GM13976 (cell line): ENCODE measurements around the gene MRPL57.
"Not testable (repeated sequence)": the region's sequence is repeated elsewhere in the genome, so short reads cannot be mapped to it uniquely, and the experiment has no call there.

ENCODE experiments used
- DNase-seq: peaks from one replicate; pipeline ENCODE4 v3.0.0; 2012; ENCODE audit warnings: low spot score
- in situ Hi-C: fragments of 300-500 bp; cut with MboI; formaldehyde crosslinking; loops from one replicate; pipeline ENCODE4 v1.12.0; 2022; ENCODE audit warnings: low sequenced_read_pairs, mixed read lengths, inconsistent platforms; ENCODE audit not compliant: unreplicated experiment
- TF ChIP-seq, protein P1 (sequence below): IDR thresholded peaks from 2 replicates; pipeline ENCODE4 v1.5.1; 2012; ENCODE audit warnings: borderline replicate concordance, mild to moderate bottlenecking; ENCODE audit not compliant: insufficient read depth; ENCODE audit errors: extremely low read depth, missing control alignments, control extremely low read depth

Gene MRPL57

DNA sequence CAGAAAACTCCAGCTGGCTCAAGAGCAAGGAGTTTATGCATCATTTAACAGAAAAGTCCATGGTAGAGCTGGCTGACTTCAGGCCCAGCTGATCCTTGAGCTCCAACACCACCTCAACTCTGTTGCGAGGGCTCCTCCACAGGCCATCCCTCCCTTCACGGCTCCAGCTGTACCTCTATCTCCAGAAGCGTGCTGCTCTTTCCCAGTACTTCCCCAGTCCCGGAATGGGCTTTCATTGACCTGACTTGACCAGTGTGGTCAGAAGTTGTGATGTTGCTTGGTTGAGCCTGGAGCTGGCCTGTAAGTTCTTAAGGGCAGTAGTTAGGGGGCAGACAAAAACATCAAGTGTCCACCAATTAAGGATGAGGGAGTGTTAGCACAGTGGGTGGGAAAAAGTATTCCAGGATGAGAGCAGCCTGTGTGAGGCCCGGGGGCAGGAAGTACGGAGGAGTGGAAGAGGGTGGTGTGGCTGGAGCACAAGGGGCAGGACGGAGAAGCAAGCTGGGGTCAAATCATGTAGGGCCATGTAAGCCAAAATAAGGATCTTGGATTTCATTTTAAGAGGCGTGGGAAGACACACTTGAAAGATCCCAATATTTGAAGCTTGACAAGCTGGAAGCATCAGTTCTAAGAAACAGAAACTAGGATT, 24.1 kb upstream of the MRPL57 start:
- no peak for DNase-seq
- in situ Hi-C loops, result no loop called here
- TF ChIP-seq, protein P1, sequence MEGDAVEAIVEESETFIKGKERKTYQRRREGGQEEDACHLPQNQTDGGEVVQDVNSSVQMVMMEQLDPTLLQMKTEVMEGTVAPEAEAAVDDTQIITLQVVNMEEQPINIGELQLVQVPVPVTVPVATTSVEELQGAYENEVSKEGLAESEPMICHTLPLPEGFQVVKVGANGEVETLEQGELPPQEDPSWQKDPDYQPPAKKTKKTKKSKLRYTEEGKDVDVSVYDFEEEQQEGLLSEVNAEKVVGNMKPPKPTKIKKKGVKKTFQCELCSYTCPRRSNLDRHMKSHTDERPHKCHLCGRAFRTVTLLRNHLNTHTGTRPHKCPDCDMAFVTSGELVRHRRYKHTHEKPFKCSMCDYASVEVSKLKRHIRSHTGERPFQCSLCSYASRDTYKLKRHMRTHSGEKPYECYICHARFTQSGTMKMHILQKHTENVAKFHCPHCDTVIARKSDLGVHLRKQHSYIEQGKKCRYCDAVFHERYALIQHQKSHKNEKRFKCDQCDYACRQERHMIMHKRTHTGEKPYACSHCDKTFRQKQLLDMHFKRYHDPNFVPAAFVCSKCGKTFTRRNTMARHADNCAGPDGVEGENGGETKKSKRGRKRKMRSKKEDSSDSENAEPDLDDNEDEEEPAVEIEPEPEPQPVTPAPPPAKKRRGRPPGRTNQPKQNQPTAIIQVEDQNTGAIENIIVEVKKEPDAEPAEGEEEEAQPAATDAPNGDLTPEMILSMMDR, result no peak

DNA sequence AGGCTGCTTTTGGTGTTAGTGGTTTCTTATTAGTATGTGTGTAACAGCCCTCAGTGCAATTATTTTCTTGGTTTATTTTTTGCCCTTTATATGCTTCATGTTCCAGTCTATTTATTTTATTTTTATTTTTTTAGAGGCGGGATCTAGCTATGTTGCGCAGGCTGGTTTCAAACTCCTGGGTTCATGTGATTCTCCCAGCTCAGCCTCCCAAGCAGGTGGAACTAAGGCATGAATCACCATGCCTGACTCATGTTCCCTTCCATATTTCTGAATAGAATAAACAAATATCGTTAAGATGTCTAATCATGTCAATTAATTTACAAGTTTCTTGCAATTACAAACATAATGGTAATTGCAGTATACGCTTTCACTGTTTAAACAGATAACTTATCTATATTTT, 11.8 kb upstream of the MRPL57 start:
- TF ChIP-seq, protein P1, result no peak
- in situ Hi-C loops, result no loop called here
- DNase-seq, result no peak

DNA sequence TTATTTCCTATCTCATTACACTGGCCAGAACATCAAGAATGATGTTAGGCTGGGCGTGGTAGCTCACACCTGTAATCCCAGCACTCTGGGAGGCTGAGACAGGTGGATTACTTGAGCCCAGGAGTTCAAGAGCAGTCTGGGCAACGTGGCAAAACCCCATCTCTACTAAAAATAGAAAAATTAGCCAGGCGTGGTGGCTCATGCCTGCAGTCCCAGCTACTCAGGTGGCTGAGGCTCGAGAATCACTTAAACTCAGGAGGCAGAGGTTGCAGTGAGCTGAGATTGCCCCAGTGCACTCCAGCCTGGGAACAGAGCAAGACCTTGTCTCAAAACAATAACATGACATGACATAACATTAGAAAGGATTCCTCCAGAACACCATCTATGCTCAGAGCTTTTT, 10.9 kb upstream of the MRPL57 start:
- in situ Hi-C loops, DNase-seq: not testable (repeated sequence)

DNA sequence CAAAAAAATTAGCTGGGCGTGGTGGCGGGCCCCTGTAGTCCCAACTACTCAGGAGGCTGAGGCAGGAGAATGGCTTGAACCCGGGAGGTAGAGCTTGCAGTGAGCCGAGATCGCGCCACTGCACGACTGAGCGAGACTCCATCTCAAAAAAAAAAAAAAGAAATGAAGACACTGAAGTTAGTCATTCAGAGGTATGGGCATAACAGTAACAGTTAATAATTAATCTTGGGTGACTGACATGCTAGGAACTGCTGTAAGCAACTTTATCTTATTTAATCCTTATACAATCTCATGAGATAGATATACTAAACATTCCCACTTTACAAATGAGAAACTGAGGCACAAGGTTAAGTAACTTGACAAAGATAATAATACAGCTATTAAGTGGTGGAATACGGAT, 5.0 kb upstream of the MRPL57 start:
- in situ Hi-C loops, result no loop called here
- TF ChIP-seq, protein P1, result no peak

DNA sequence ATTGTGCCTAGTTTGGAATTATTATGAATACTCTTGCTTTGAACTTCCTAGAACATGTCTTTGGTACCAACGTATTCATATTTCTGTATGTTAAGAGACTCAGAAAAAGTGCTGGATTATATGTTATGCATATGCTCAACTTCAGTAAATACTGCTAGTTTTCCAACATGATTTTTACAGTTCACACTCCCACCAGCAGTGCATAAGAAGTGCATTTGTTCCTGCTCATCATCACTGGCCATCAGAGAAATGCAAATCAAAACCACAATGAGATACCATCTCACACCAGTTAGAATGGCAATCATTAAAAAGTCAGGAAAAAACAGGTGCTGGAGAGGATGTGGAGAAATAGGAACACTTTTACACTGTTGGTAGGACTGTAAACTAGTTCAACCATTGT, 2.7 kb upstream of the MRPL57 start:
- in situ Hi-C loops, DNase-seq: not testable (repeated sequence)

More for the DNA sequence above, 5.0 kb upstream of the MRPL57 start:
- DNase-seq, result no peak

DNA sequence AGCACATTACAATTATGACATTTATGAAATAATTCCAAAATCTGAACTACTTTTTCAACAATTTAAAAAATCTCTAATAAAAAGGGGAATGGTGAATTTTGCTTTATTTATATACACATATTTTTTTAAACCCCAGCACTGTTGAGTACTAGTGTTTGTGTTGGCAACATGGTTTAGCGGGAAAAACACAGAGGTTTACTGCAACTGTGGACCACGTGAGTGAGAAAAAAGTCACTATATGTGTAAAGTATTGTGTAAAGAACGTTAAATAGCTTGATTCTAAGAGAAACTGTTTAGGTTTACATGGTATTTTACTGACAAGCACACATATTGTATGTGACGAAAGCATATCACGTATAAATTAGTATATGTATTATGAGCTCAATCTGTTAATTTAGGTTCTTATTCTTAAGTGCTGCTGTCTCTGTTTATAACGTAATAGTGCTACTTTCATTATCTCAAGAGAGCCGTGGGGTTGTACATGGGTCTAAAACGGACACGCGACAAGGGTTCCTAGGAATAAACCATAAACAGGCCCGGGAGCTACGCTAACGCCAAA, 723 bp upstream of the MRPL57 start:
- DNase-seq, result no peak
- in situ Hi-C loops, result no loop called here
- TF ChIP-seq, protein P1, result no peak

DNA sequence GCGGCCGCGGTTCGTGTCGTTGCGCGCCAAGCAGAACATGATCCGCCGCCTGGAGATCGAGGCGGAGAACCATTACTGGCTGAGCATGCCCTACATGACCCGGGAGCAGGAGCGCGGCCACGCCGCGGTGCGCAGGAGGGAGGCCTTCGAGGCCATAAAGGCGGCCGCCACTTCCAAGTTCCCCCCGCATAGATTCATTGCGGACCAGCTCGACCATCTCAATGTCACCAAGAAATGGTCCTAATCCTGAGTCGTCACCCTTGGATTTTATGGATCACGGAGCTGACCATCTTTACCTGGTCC, 475 bp downstream of the MRPL57 start:
- in situ Hi-C loops, result no loop called here
- TF ChIP-seq, protein P1, result no peak
- DNase-seq, result no peak

DNA sequence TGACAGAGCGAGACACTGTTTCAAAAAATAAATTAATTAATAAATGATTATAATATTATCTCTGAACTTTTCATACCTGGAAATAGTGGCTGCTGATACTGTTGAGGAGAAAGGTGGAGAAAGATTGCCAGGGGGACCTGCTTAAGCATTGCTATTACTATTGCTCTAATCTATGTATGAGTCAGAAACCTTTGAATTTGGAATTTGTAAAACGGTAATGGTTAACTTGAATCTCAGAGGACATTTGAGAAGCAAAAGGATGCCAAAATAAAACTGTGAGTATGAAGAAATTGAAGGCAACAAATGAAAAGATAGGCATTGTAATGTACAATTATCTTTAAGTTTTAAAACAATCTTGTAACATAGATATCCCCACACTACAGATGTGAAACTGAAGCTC, 5.2 kb downstream of the MRPL57 start:
- DNase-seq, result no peak
- in situ Hi-C loops, result no loop called here
- TF ChIP-seq, protein P1, result no peak

DNA sequence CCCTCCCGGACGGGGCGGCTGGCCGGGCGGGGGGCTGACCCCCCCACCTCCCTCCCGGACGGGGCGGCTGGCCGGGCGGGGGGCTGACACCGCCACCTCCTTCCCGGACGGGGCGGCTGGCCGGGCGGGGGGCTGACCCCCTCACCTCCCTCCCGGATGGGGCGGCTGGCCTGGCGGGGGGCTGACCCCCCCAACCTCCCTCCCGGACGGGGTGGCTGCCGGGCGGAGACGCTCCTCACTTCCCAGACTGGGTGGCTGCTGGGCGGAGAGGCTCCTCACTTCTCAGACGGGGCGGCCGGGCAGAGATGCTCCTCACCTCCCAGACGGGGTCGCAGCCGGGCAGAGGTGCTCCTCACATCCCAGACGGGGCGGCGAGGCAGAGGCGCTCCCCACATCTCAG, 10.0 kb downstream of the MRPL57 start:
- DNase-seq, in situ Hi-C loops: not testable (repeated sequence)

DNA sequence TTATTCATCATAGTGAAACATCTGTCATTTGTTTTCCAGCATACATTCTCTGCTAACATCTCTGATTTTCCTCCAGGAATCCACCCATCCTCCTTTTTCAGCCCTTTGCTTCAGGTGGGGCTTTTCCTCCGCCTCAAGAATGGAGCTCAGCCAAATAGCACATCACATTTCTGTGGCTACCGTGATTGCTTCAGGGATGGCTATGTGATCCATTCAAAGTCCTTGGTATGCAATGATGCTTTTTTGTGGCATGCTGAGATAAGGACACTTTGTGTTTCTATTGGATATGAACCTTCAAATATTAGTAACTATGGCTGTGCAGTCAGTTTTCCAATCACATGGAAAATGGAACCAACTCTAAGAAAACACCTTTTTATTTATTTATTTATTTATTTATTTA, 18.3 kb downstream of the MRPL57 start:
- in situ Hi-C loops, result not testable (repeated sequence)

DNA sequence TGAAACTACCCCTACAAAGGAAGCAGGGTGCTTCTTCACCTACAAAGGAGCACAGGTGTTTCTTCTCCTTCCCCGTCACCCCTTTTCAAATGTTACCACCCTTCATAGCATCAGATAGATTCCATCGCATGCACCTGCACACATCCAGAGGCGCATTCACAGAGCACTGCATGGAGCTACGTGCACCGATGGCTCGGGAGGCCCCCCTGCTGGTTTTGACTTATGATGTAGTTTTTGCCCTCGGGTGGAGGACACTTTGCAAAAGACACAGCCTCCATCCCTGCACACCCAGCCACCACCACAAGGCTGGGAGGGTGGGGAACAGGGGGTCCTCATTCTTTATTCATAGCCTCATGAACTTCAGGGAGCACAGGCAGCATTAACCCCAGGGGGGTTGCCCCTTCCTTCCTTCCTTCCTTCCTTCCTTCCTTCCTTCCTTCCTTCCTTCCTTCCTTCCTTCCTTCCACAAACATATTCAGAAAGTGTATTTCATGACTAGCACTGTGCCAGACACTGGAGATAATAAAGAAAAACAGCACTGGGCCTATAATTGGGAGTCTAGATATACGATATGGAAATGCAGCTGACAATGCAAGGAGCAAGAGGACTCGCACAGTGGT, 21.3 kb downstream of the MRPL57 start:
- in situ Hi-C loops, DNase-seq: not testable (repeated sequence)

More for the DNA sequence above, 18.3 kb downstream of the MRPL57 start:
- not testable (repeated sequence) for DNase-seq
